ENCODE results near the gene SSTR5. TPM values are rescaled to one million over a fixed set of nuclear protein-coding genes. Genes with fewer than 3 reads are reported as not detected.

The SSTR5 gene
- total RNA-seq, 1 experiment from 2014 or later, result not detected

DNA sequence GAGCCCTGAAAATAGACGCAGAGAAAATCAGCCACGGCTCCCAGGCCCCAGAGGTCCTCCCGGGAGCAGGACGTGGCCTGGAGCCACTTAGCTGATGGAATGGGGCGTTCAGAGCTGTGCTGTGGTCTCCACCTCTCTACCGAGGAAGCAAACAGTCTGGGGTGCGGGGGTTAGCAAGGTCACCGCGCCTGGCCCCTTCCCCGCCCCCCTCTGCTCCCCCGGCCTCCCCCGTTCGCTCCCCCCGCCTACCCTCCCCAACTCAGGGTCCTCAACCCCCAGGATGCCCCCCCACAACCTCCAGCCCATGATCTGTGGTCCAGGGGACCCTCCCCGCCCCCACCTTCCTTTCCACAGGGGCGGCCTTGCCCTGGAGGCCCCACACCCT, 44.1 kb downstream of the SSTR5 start:
- H3K4me3 ChIP-seq, result no peak overlapping the region
- CTCF ChIA-PET, result no interaction called here
- POLR2A ChIA-PET (ENCODE audit: unreplicated experiment), result no interaction called here
- H3K36me3 ChIP-seq (ENCODE audit: low read depth), result no peaks in the 10 kb centered on the region
- intact Hi-C loops (cut with micrococcal nuclease; ENCODE audit: unreplicated experiment), result no loop called here
- no peaks in the 10 kb centered on the region; the same call in 1 of the 2 replicates for H4K20me1 ChIP-seq (ENCODE audit: insufficient read depth)
- no peaks in the 10 kb centered on the region for H3K79me2 ChIP-seq (ENCODE audit: low read depth)
- H3F3A ChIP-seq (ENCODE audit: insufficient read depth, low read depth), result no peaks in the 10 kb centered on the region
- peaks cover 84% of the 10 kb centered on the region for H3K27me3 ChIP-seq (ENCODE audit: insufficient read depth, low read depth)
- H3K27ac ChIP-seq, result no peak overlapping the region
- no peak for DNase-seq
- H3K4me1 ChIP-seq (replicated peaks; ENCODE audit: insufficient read depth), result no peaks in the 10 kb centered on the region
- no TSS peak for BruUV-seq (replicated peaks)
- no peak overlapping the region for H2AFZ ChIP-seq
- H3K9me3 ChIP-seq (ENCODE audit: insufficient read depth, low read depth), result no peaks in the 10 kb centered on the region
- TF ChIP-seq, protein P1, sequence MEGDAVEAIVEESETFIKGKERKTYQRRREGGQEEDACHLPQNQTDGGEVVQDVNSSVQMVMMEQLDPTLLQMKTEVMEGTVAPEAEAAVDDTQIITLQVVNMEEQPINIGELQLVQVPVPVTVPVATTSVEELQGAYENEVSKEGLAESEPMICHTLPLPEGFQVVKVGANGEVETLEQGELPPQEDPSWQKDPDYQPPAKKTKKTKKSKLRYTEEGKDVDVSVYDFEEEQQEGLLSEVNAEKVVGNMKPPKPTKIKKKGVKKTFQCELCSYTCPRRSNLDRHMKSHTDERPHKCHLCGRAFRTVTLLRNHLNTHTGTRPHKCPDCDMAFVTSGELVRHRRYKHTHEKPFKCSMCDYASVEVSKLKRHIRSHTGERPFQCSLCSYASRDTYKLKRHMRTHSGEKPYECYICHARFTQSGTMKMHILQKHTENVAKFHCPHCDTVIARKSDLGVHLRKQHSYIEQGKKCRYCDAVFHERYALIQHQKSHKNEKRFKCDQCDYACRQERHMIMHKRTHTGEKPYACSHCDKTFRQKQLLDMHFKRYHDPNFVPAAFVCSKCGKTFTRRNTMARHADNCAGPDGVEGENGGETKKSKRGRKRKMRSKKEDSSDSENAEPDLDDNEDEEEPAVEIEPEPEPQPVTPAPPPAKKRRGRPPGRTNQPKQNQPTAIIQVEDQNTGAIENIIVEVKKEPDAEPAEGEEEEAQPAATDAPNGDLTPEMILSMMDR (conservative IDR thresholded peaks at IDR 0.05), result no peak
- no peak for TF ChIP-seq EZH2 (IDR thresholded peaks at IDR 0.05; ENCODE audit: low read depth)
- no peak overlapping the region for H3K4me2 ChIP-seq
- no peaks in the 10 kb centered on the region for H3K9me2 ChIP-seq (ENCODE audit: insufficient read depth)

- ChIA-PET CTCF (no interaction called here), POLR2A (ENCODE audit: unreplicated experiment) (no interaction called here)
- Histone ChIP-seq H3K36me3 (ENCODE audit: low read depth) (no peaks in the 10 kb centered on the region), H2AFZ (no peak overlapping the region), H3K4me2 (no peak overlapping the region), H3K27ac (no peak overlapping the region), H3K9me2 (ENCODE audit: insufficient read depth) (no peaks in the 10 kb centered on the region), H3K4me1 (replicated peaks; ENCODE audit: insufficient read depth) (no peaks in the 10 kb centered on the region), H3K79me2 (ENCODE audit: low read depth) (no peaks in the 10 kb centered on the region), H3F3A (ENCODE audit: insufficient read depth, low read depth) (no peaks in the 10 kb centered on the region), H3K4me3 (no peak overlapping the region), H3K9me3 (ENCODE audit: insufficient read depth, low read depth) (no peaks in the 10 kb centered on the region), H4K20me1 (ENCODE audit: insufficient read depth) (no peaks in the 10 kb centered on the region; the same call in 1 of the 2 replicates), H3K27me3 (ENCODE audit: insufficient read depth, low read depth) (peaks cover 84% of the 10 kb centered on the region)
- TF ChIP-seq, protein P1 (conservative IDR thresholded peaks at IDR 0.05), result no peak
- TF ChIP-seq EZH2 (IDR thresholded peaks at IDR 0.05; ENCODE audit: low read depth), result no peak
- DNase-seq, result no peak
- no TSS peak for BruUV-seq (replicated peaks)
- intact Hi-C loops (cut with micrococcal nuclease; ENCODE audit: unreplicated experiment), result no loop called here
Observed at GRCh38 chr16:1117176-1117900, 44.8 kb downstream of the SSTR5 start.

DNA sequence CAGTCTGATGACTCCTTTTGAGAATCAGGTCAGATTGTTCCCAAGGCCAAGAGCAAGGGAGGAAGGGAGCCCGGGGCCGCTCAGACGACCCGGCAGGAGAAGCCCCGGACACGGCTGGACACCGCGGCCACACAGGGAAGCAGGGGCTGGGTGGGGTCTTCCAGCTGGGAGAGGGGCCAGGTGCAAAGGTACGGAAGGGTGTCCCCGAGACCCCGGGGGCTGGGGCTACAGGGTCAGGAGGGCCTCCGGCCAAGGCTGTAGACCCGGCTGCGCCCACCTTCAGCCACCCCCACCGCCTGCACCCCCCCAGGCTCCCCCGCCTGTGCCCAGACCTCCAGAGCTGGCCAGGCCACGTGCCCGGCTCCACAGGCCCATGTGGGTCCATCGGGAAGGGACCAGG, 45.4 kb downstream of the SSTR5 start:
- no peak overlapping the region for H3K4me2 ChIP-seq
- H3K4me3 ChIP-seq, result no peak overlapping the region
- ChIA-PET CTCF (no interaction called here), POLR2A (ENCODE audit: unreplicated experiment) (no interaction called here)
- DNase-seq, result no peak
- no peak overlapping the region for H3K27ac ChIP-seq
- H3K9me2 ChIP-seq (ENCODE audit: insufficient read depth), result no peaks in the 10 kb centered on the region
- H3K36me3 ChIP-seq (ENCODE audit: low read depth), result no peaks in the 10 kb centered on the region
- no peaks in the 10 kb centered on the region for H3K4me1 ChIP-seq (replicated peaks; ENCODE audit: insufficient read depth)
- H3K9me3 ChIP-seq (ENCODE audit: insufficient read depth, low read depth), result no peaks in the 10 kb centered on the region
- no peaks in the 10 kb centered on the region; the same call in 1 of the 2 replicates for H4K20me1 ChIP-seq (ENCODE audit: insufficient read depth)
- BruUV-seq (replicated peaks), result no TSS peak
- TF ChIP-seq EZH2 (IDR thresholded peaks at IDR 0.05; ENCODE audit: low read depth), result no peak
- TF ChIP-seq, protein P1 (conservative IDR thresholded peaks at IDR 0.05), result no peak
- H3K27me3 ChIP-seq (ENCODE audit: insufficient read depth, low read depth), result peaks cover 84% of the 10 kb centered on the region
- intact Hi-C loops (cut with micrococcal nuclease; ENCODE audit: unreplicated experiment), result no loop called here
- no peaks in the 10 kb centered on the region for H3K79me2 ChIP-seq (ENCODE audit: low read depth)
- H2AFZ ChIP-seq, result no peak overlapping the region
- no peaks in the 10 kb centered on the region for H3F3A ChIP-seq (ENCODE audit: insufficient read depth, low read depth)
